ENCODE measurements around the gene DCHS2.
A peak's percentile ranks its signal among the peaks of the same experiment; 100 is the strongest.

The DCHS2 gene

GRCh38 chr4:154368060-154368459, 123.5 kb downstream of the DCHS2 start:
- no peak for DNase-seq

GRCh38 chr4:154367659-154368058, 123.9 kb downstream of the DCHS2 start:
- no peak for DNase-seq

- no peak for DNase-seq
Observed at GRCh38 chr4:154366956-154367355, 124.6 kb downstream of the DCHS2 start.

- DNase-seq, result no peak
Observed at GRCh38 chr4:154364066-154364845, 127.3 kb downstream of the DCHS2 start.

- peak; percentile 10 for DNase-seq
Observed at GRCh38 chr4:154361450-154361849, 130.1 kb downstream of the DCHS2 start.

- no peak for DNase-seq
Observed at GRCh38 chr4:154360491-154360890, 131.1 kb downstream of the DCHS2 start.

- DNase-seq, result no peak
Observed at GRCh38 chr4:154354883-154355282, 136.7 kb downstream of the DCHS2 start.

- no peak for DNase-seq
Observed at GRCh38 chr4:154349829-154350228, 141.8 kb downstream of the DCHS2 start.

GRCh38 chr4:154348657-154349056, 142.9 kb downstream of the DCHS2 start:
- no peak for DNase-seq

- no peak for DNase-seq
Observed at GRCh38 chr4:154345359-154345758, 146.2 kb downstream of the DCHS2 start.

- peak; percentile 4 for DNase-seq
Observed at GRCh38 chr4:154344686-154345085, 146.9 kb downstream of the DCHS2 start.

GRCh38 chr4:154343651-154344050, 147.9 kb downstream of the DCHS2 start:
- no peak for DNase-seq

GRCh38 chr4:154341448-154341847, 150.2 kb downstream of the DCHS2 start:
- DNase-seq, result no peak

- DNase-seq, result no peak
Observed at GRCh38 chr4:154335588-154335987, 156.0 kb downstream of the DCHS2 start.

- DNase-seq, result peak; percentile 62
Observed at GRCh38 chr4:154332681-154333421, 158.7 kb downstream of the DCHS2 start.

- DNase-seq, result no peak
Observed at GRCh38 chr4:154329939-154330338, 161.7 kb downstream of the DCHS2 start.

- DNase-seq, result peak; percentile 10
Observed at GRCh38 chr4:154329268-154329868, 162.2 kb downstream of the DCHS2 start.

- no peak for DNase-seq
Observed at GRCh38 chr4:154328030-154328429, 163.6 kb downstream of the DCHS2 start.

GRCh38 chr4:154320521-154320920, 171.1 kb downstream of the DCHS2 start:
- no peak for DNase-seq

GRCh38 chr4:154319736-154320135, 171.9 kb downstream of the DCHS2 start:
- DNase-seq, result no peak

GRCh38 chr4:154317201-154317999, 174.2 kb downstream of the DCHS2 start:
- DNase-seq, result no peak

GRCh38 chr4:154315741-154316140, 175.9 kb downstream of the DCHS2 start:
- DNase-seq, result no peak

GRCh38 chr4:154314248-154314647, 177.4 kb downstream of the DCHS2 start:
- DNase-seq, result no peak

All from activated CD4-positive, alpha-beta T cell treated with anti-CD3 and anti-CD28 coated beads, Interleukin-10, Interleukin-2, amounts not matched to agents 100 ng/mL and 50 ng/mL, durations not matched to agents 16 hours and 8 hours (primary cell).